H9 (cell line): Measurements from ENCODE around the gene ACSM2B. TPM values are rescaled to one million over a fixed set of nuclear protein-coding genes. Genes with fewer than 3 reads are reported as not detected.
"Not testable (repeated sequence)": the region's sequence is repeated elsewhere in the genome, so short reads cannot be mapped to it uniquely, and the experiment has no call there.

Experiments
- DNase-seq: peaks from one replicate; pipeline ENCODE4 v3.0.0-alpha.2; 2017
- H2AFZ ChIP-seq: one replicate; pipeline ENCODE4 v1.6.1; 2013; ENCODE audit warnings: mild to moderate bottlenecking, low read length, control low read depth, moderate library complexity
- H2AK5ac ChIP-seq: 2 replicates; pipeline ENCODE4 v1.6.1; 2013; ENCODE audit warnings: low read length, control low read depth, mixed read lengths; ENCODE audit not compliant: insufficient read length
- H2BK120ac ChIP-seq: one replicate; pipeline ENCODE4 v1.6.1; 2013; ENCODE audit warnings: low read depth, mild to moderate bottlenecking, low read length, control low read depth, inconsistent platforms; ENCODE audit not compliant: poor library complexity, severe bottlenecking
- H2BK12ac ChIP-seq: 2 replicates; pipeline ENCODE4 v1.6.1; 2013; ENCODE audit warnings: low read length, control low read depth, mixed read lengths, low read depth; ENCODE audit not compliant: insufficient read length
- H2BK15ac ChIP-seq: 2 replicates; pipeline ENCODE4 v1.6.1; 2013; ENCODE audit warnings: low read depth, low read length, control low read depth
- H2BK20ac ChIP-seq: one replicate; pipeline ENCODE4 v1.6.1; 2013; ENCODE audit warnings: low read depth, mild to moderate bottlenecking, low read length, control low read depth, inconsistent platforms; ENCODE audit not compliant: poor library complexity, severe bottlenecking
- H2BK5ac ChIP-seq: 2 replicates; pipeline ENCODE4 v1.6.1; 2013; ENCODE audit warnings: low read length, control low read depth, mixed read lengths; ENCODE audit not compliant: insufficient read length
- H3K14ac ChIP-seq: 2 replicates; pipeline ENCODE4 v1.6.1; 2013; ENCODE audit warnings: low read length, control low read depth; ENCODE audit not compliant: insufficient read depth
- H3K18ac ChIP-seq: 2 replicates; pipeline ENCODE4 v1.6.1; 2013; ENCODE audit warnings: low read depth, mild to moderate bottlenecking, mixed read lengths, low read length, control low read depth; ENCODE audit not compliant: insufficient read length
- H3K23ac ChIP-seq: 2 replicates; pipeline ENCODE4 v1.6.1; 2013; ENCODE audit warnings: low read length, control low read depth, mixed read lengths, low read depth; ENCODE audit not compliant: insufficient read length
- H3K23me2 ChIP-seq: 2 replicates; pipeline ENCODE4 v1.6.1; 2013; ENCODE audit warnings: low read depth, mild to moderate bottlenecking, mixed read lengths, low read length, control low read depth; ENCODE audit not compliant: insufficient read length, poor library complexity, severe bottlenecking
- H3K27ac ChIP-seq: 2 replicates; pipeline ENCODE4 v1.5.1; 2013; ENCODE audit warnings: low read length, control low read depth, mixed read lengths, low read depth; ENCODE audit not compliant: insufficient read length
- H3K27me3 ChIP-seq: 2 replicates; pipeline ENCODE4 v1.6.1; 2013; ENCODE audit warnings: low read length, control low read depth, inconsistent platforms; ENCODE audit not compliant: insufficient read depth
- H3K4ac ChIP-seq: 2 replicates; pipeline ENCODE4 v1.6.1; 2013; ENCODE audit warnings: low read depth, mild to moderate bottlenecking, control low read depth, inconsistent platforms, low read length, moderate library complexity
- H3K4me1 ChIP-seq: 2 replicates; pipeline ENCODE4 v1.6.1; 2013; ENCODE audit warnings: low read length, control low read depth, inconsistent platforms; ENCODE audit not compliant: insufficient read depth
- H3K4me2 ChIP-seq: 2 replicates; pipeline ENCODE4 v1.6.1; 2013; ENCODE audit warnings: low read length, control low read depth, mixed read lengths; ENCODE audit not compliant: insufficient read length, insufficient read depth
- H3K56ac ChIP-seq: 2 replicates; pipeline ENCODE4 v1.6.1; 2013; ENCODE audit warnings: low read depth, mild to moderate bottlenecking, mixed read lengths, low read length, control low read depth; ENCODE audit not compliant: insufficient read length
- H3K79me1 ChIP-seq: 2 replicates; pipeline ENCODE4 v1.6.1; 2013; ENCODE audit warnings: low read depth, mild to moderate bottlenecking, moderate library complexity, low read length, control low read depth, inconsistent platforms; ENCODE audit not compliant: insufficient read depth, poor library complexity, severe bottlenecking
- H3K79me2 ChIP-seq: 2 replicates; pipeline ENCODE4 v1.6.1; 2013; ENCODE audit warnings: low read length, control low read depth, inconsistent platforms; ENCODE audit not compliant: insufficient read depth
- H3K9ac ChIP-seq: 2 replicates; pipeline ENCODE4 v1.6.1; 2013; ENCODE audit warnings: low read length, control low read depth, mixed read lengths; ENCODE audit not compliant: insufficient read length; ENCODE audit errors: extremely low read depth
- H3K9me3 ChIP-seq: one replicate; pipeline ENCODE4 v1.6.1; 2013; ENCODE audit warnings: low read depth, low read length, inconsistent platforms; ENCODE audit not compliant: control insufficient read depth
- H3T11ph ChIP-seq: one replicate; pipeline ENCODE4 v1.6.1; 2013; ENCODE audit warnings: mild to moderate bottlenecking, low read length, control low read depth, inconsistent platforms
- H4K20me1 ChIP-seq: one replicate; pipeline ENCODE4 v1.6.1; 2013; ENCODE audit not compliant: control insufficient read depth, insufficient read length, insufficient read depth
- H4K5ac ChIP-seq: 2 replicates; pipeline ENCODE4 v1.6.1; 2013; ENCODE audit warnings: low read depth, mild to moderate bottlenecking, mixed read lengths, low read length, control low read depth; ENCODE audit not compliant: insufficient read length
- H4K8ac ChIP-seq: replicated peaks from 2 replicates; pipeline ENCODE4 v1.6.1; 2013; ENCODE audit warnings: low read length, control low read depth, mixed read lengths, low read depth; ENCODE audit not compliant: insufficient read length
- H4K91ac ChIP-seq: 2 replicates; pipeline ENCODE4 v1.6.1; 2013; ENCODE audit warnings: low read depth, mild to moderate bottlenecking, moderate library complexity, mixed read lengths, low read length, control low read depth; ENCODE audit not compliant: insufficient read length
- H3K27ac Mint-ChIP-seq, 3 experiments: 2 replicates in 2 of 3; 3 replicates in 1 of 3; pipeline ENCODE4 v1.8.0; 2020 to 2021; ENCODE audit warnings: mixed read lengths in 3 of 3, mild to moderate bottlenecking in 1 of 3, moderate library complexity in 1 of 3
- H3K27me3 Mint-ChIP-seq: 2 replicates; pipeline ENCODE4 v1.8.0; 2021; ENCODE audit warnings: low read depth, mild to moderate bottlenecking, moderate library complexity, mixed read lengths
- H3K36me3 Mint-ChIP-seq, 3 experiments: 2 replicates in 2 of 3; 3 replicates in 1 of 3; pipeline ENCODE4 v1.8.0; 2020 to 2021; ENCODE audit warnings: low read depth in 3 of 3, mixed read lengths in 3 of 3; ENCODE audit not compliant: insufficient read depth in 1 of 3
- H3K4me1 Mint-ChIP-seq, 2 experiments: 2 replicates each; pipeline ENCODE4 v1.8.0; 2020; ENCODE audit warnings: mixed read lengths in 2 of 2
- H3K4me3 Mint-ChIP-seq, 2 experiments: 2 replicates in 1 of 2; 3 replicates in 1 of 2; pipeline ENCODE4 v1.8.0; 2020 to 2021; ENCODE audit warnings: mild to moderate bottlenecking in 2 of 2, mixed read lengths in 2 of 2, moderate library complexity in 1 of 2
- H3K9me3 Mint-ChIP-seq, 2 experiments: 2 replicates in 1 of 2; 3 replicates in 1 of 2; pipeline ENCODE4 v1.8.0; 2020; ENCODE audit warnings: mild to moderate bottlenecking in 2 of 2, mixed read lengths in 2 of 2, moderate library complexity in 1 of 2
- WGBS: extraction: QIAGEN DNeasy Blood & Tissue Kit; methylation state at CpG from one replicate; pipeline ENCODE4 v1.1.7; 2013; ENCODE audit warnings: missing lambda C conversion rate, low lambda C conversion rate, mixed read lengths; ENCODE audit not compliant: insufficient read length; ENCODE audit errors: extremely low coverage; 5-methylcytosine and 5-hydroxymethylcytosine counted together
- total RNA-seq: library from RNA; stranded (reverse); gene quantifications from 2 replicates; pipeline ENCODE4 v1.2.1, GENCODE V29; 2021

Gene ACSM2B
- total RNA-seq, 1 experiment from 2014 or later: not detected

GRCh38 chr16:20490994-20491393 is 85.2 kb downstream of the ACSM2B start:
- H3K9me3 Mint-ChIP-seq: peaks cover 2 to 21% of the 10 kb centered on the region in 2 experiments; a peak in 4 of 5 replicates
- not testable (repeated sequence) for H2BK120ac ChIP-seq, H4K20me1 ChIP-seq, H3K14ac ChIP-seq, H2BK15ac ChIP-seq, H3T11ph ChIP-seq, H2AK5ac ChIP-seq, H3K23ac ChIP-seq, H4K5ac ChIP-seq, H3K36me3 Mint-ChIP-seq, H3K4me1 Mint-ChIP-seq, H3K4ac ChIP-seq, H3K18ac ChIP-seq, H3K27me3 Mint-ChIP-seq, H3K79me1 ChIP-seq, H3K4me1 ChIP-seq, H3K23me2 ChIP-seq, H2BK12ac ChIP-seq, H3K27me3 ChIP-seq, H2BK5ac ChIP-seq, H4K91ac ChIP-seq, H3K27ac Mint-ChIP-seq, H3K27ac ChIP-seq, H2AFZ ChIP-seq, DNase-seq, H4K8ac ChIP-seq, H3K79me2 ChIP-seq, H3K4me2 ChIP-seq, H3K4me3 Mint-ChIP-seq, H3K56ac ChIP-seq, H3K9me3 ChIP-seq, H2BK20ac ChIP-seq, H3K9ac ChIP-seq
- WGBS: no CpG with 5 or more reads among the region's 3 CpGs

Other genes starting within 250 kb of the ACSM2B start
- not detected in 2 replicates for gene GP2, start 248.9 kb downstream of the ACSM2B start, total RNA-seq
- not detected in 2 replicates for gene UMOD, start 223.7 kb downstream of the ACSM2B start, total RNA-seq
- gene PDILT, start 171.6 kb downstream of the ACSM2B start, total RNA-seq: not detected in 2 replicates
- gene ACSM5, start 166.8 kb downstream of the ACSM2B start, total RNA-seq: not detected in 2 replicates
- gene ACSM2A, start 124.8 kb downstream of the ACSM2B start, total RNA-seq: not detected in 2 replicates
- 0.81 and 0.83 TPM in 2 replicates for gene ACSM1, start 121.3 kb upstream of the ACSM2B start, total RNA-seq
- gene THUMPD1, start 165.5 kb upstream of the ACSM2B start, total RNA-seq: 48.8 and 51.3 TPM in 2 replicates
- gene ACSM3, start 187.6 kb upstream of the ACSM2B start, total RNA-seq: 3.1 and 4.0 TPM in 2 replicates
- 22.4 and 24.6 TPM in 2 replicates for gene ERI2, start 230.1 kb upstream of the ACSM2B start, total RNA-seq
- 6.7 and 7.6 TPM in 2 replicates for gene REXO5, start 230.2 kb upstream of the ACSM2B start, total RNA-seq